ENCODE results near the gene C16orf78. TPM values are rescaled to one million over a fixed set of nuclear protein-coding genes. Genes with fewer than 3 reads are reported as not detected.

C16orf78 gene
- total RNA-seq, 2 experiments from 2014 or later: not detected

- no peaks in the 10 kb centered on the region for H3K9me3 Mint-ChIP-seq
- DNase-seq (no peak), ATAC-seq (ENCODE audit: poor library complexity) (no peak)
- no peak overlapping the region for H3K4me3 Mint-ChIP-seq
- Histone ChIP-seq H3K27ac (ENCODE audit: low read depth in 1 of 2, low read length in 2 of 2) (no peak overlapping the region), H3K36me3 (ENCODE audit: insufficient read depth, low read length) (no peaks in the 10 kb centered on the region), H3K4me1 (ENCODE audit: insufficient read depth, low read length) (no peaks in the 10 kb centered on the region), H3K4me3 (ENCODE audit: low read length) (no peak overlapping the region), H3K9me3 (ENCODE audit: control insufficient read depth in 1 of 2, insufficient read depth in 1 of 2, low read length in 2 of 2) (peaks cover 0 to 8% of the 10 kb centered on the region in 2 experiments), H3K27me3 (ENCODE audit: control insufficient read depth in 1 of 2, insufficient read depth in 2 of 2, low read length in 2 of 2) (no peaks in the 10 kb centered on the region)
- no peaks in the 10 kb centered on the region for H3K4me1 Mint-ChIP-seq (ENCODE audit: low read depth)
- H3K36me3 Mint-ChIP-seq (ENCODE audit: low read depth): no peaks in the 10 kb centered on the region
- intact Hi-C loops (cut with DNase I, micrococcal nuclease): no loop called here
- peaks cover 39% of the 10 kb centered on the region for H3K27me3 Mint-ChIP-seq
- POLR2A ChIA-PET: no interaction called here
- no peak overlapping the region for H3K27ac Mint-ChIP-seq
- TF ChIP-seq CTCF (IDR thresholded peaks at IDR 0.05): no peak
- CTCF ChIA-PET: no interaction called here
These were observed 35.7 kb upstream of the C16orf78 start for GRCh38 chr16:49337814-49338350.

- ATAC-seq (ENCODE audit: poor library complexity): no peak
- TF ChIP-seq CTCF (IDR thresholded peaks at IDR 0.05): no peak
- Mint-ChIP-seq H3K9me3 (no peaks in the 10 kb centered on the region), H3K4me3 (no peak overlapping the region), H3K27ac (no peak overlapping the region), H3K4me1 (ENCODE audit: low read depth) (no peaks in the 10 kb centered on the region), H3K27me3 (peaks cover 39% of the 10 kb centered on the region), H3K36me3 (ENCODE audit: low read depth) (no peaks in the 10 kb centered on the region)
- Histone ChIP-seq H3K27me3 (ENCODE audit: control insufficient read depth in 1 of 2, insufficient read depth in 2 of 2, low read length in 2 of 2) (no peaks in the 10 kb centered on the region), H3K4me1 (ENCODE audit: insufficient read depth, low read length) (no peaks in the 10 kb centered on the region), H3K36me3 (ENCODE audit: insufficient read depth, low read length) (no peaks in the 10 kb centered on the region), H3K9me3 (ENCODE audit: control insufficient read depth in 1 of 2, insufficient read depth in 1 of 2, low read length in 2 of 2) (peaks cover 0 to 8% of the 10 kb centered on the region in 2 experiments), H3K4me3 (ENCODE audit: low read length) (no peak overlapping the region), H3K27ac (ENCODE audit: low read depth in 1 of 2, low read length in 2 of 2) (no peak overlapping the region)
- POLR2A ChIA-PET: no interaction called here
- DNase-seq: no peak
- intact Hi-C loops (cut with DNase I, micrococcal nuclease): no loop called here
- CTCF ChIA-PET: no interaction called here
These were observed 34.9 kb upstream of the C16orf78 start for GRCh38 chr16:49338611-49339265.

GRCh38 chr16:49340466-49340865 lies 33.1 kb upstream of the C16orf78 start:
- no peak overlapping the region for H3K4me3 ChIP-seq (ENCODE audit: low read length)
- Mint-ChIP-seq H3K27me3 (peaks cover 39% of the 10 kb centered on the region), H3K4me3 (no peak overlapping the region), H3K27ac (no peak overlapping the region), H3K9me3 (no peaks in the 10 kb centered on the region), H3K36me3 (ENCODE audit: low read depth) (no peaks in the 10 kb centered on the region), H3K4me1 (ENCODE audit: low read depth) (no peaks in the 10 kb centered on the region)
- no peak for TF ChIP-seq CTCF (IDR thresholded peaks at IDR 0.05)
- CTCF ChIA-PET: no interaction called here
- POLR2A ChIA-PET: no interaction called here
- H3K27me3 ChIP-seq (ENCODE audit: control insufficient read depth in 1 of 2, insufficient read depth in 2 of 2, low read length in 2 of 2): no peaks in the 10 kb centered on the region
- no peaks in the 10 kb centered on the region for H3K36me3 ChIP-seq (ENCODE audit: insufficient read depth, low read length)
- ATAC-seq (ENCODE audit: poor library complexity): no peak
- DNase-seq: no peak
- H3K27ac ChIP-seq (ENCODE audit: low read depth in 1 of 2, low read length in 2 of 2): no peak overlapping the region
- intact Hi-C loops (cut with DNase I, micrococcal nuclease): no loop called here
- no peaks in the 10 kb centered on the region for H3K4me1 ChIP-seq (ENCODE audit: insufficient read depth, low read length)
- H3K9me3 ChIP-seq (ENCODE audit: control insufficient read depth in 1 of 2, insufficient read depth in 1 of 2, low read length in 2 of 2): peaks cover 0 to 4% of the 10 kb centered on the region in 2 experiments
